A673 (cell line): ENCODE results near the gene AP4S1.

ENCODE experiments used
- EZH2 ChIP-seq: fragments of 200-600 bp; sonication (generic); IDR thresholded peaks from 2 replicates; pipeline ENCODE4 v1.6.1; 2017; ENCODE audit warnings: borderline replicate concordance, low read depth, mild to moderate bottlenecking, mixed read lengths, antibody characterized with exemption, low read length; ENCODE audit not compliant: poor library complexity, severe bottlenecking
- TF ChIP-seq, protein P1 (sequence below): fragments of 300-800, 200-600 bp; sonication (generic); conservative IDR thresholded peaks from 2 replicates; pipeline ENCODE4 v1.5.1; 2017; ENCODE audit warnings: low read depth, mild to moderate bottlenecking, antibody characterized with exemption, low read length, moderate library complexity, mixed read lengths

DNA sequence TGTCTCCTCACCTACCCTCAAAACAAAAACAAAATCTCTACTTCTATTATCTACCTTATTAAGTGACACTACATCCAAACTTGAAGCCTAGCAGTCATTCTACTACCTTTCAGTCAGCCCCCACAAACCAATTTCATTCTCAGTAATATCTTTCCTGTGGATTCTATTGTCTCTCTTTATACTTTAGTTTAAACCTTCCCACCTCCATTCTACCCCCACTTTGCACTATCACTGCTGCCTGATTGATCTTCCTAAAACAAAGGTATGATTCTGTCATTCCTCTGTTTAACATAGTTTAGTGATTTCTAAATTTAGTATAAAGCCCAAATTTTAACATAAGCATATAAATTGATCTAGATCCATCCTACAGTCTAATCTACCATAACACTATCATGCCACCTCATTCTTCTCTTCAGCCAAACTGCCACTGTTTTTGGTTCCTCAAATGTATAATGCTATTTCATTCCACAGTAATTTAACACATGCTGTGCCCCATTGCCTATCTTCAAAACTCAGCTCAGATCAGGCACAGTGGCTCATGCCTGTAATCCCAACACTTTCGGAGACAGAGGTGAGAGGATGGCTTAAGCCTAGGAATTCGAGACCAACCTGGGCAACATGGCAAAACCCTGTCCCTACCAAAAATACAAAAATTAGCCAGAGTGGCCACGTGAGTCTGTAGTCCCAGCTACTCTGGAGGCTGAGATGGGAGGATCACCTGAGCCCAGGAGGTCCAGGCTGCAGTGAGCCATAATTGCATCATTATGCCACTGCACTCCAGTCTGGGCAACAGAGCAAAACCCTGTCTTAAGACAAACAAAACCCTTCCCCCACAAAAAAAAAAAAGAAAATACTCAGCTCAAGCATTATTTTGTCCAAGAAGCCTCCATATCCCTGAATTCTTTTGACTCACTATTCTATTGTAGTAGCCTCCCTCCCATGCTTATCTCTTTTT lies 3.8 kb downstream of the AP4S1 start:
- TF ChIP-seq, protein P1, sequence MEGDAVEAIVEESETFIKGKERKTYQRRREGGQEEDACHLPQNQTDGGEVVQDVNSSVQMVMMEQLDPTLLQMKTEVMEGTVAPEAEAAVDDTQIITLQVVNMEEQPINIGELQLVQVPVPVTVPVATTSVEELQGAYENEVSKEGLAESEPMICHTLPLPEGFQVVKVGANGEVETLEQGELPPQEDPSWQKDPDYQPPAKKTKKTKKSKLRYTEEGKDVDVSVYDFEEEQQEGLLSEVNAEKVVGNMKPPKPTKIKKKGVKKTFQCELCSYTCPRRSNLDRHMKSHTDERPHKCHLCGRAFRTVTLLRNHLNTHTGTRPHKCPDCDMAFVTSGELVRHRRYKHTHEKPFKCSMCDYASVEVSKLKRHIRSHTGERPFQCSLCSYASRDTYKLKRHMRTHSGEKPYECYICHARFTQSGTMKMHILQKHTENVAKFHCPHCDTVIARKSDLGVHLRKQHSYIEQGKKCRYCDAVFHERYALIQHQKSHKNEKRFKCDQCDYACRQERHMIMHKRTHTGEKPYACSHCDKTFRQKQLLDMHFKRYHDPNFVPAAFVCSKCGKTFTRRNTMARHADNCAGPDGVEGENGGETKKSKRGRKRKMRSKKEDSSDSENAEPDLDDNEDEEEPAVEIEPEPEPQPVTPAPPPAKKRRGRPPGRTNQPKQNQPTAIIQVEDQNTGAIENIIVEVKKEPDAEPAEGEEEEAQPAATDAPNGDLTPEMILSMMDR: no peak
- no peak for TF ChIP-seq EZH2
